Iris pigment epithelial cell (primary cell): ENCODE results near the gene AARSD1.
A peak's percentile ranks its signal among the peaks of the same experiment; 100 is the strongest.
"Not testable (repeated sequence)": the region's sequence is repeated elsewhere in the genome, so short reads cannot be mapped to it uniquely, and the experiment has no call there.

Experiments
- DNase-seq: peaks from one replicate; pipeline ENCODE4 v3.0.0-alpha.2; 2011; ENCODE audit warnings: low read depth

Gene AARSD1

DNA sequence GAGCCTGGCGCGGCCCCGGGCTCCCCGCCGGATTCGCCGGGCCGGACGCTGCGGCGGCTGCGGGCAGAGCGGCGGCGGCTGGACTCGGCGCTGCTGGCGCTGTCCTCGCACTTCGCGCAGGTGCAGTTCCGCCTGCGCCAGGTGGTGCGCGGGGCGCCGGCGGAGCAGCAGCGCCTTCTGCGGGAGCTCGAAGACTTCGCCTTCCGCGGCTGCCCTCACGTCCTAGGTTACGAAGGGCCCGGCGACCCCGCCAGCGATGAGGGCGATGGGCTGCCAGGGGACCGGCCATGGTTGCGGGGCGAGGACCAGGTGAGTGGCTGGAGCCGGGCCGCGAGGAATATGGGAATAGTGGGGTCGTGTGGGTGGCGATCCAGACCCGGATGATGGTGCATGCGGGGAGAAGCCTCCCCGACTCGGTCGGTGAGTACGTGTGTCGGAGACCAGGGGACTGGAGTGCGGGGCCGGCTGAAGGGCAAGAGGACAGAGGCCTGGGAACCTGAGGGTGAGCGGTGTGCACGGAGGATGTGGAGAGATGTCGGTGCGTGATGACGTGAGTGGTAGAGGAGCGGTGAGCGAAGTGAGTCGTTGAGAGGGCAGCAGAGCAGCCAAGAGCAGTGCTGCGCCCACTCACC is 16.6 kb upstream of the AARSD1 start:
- DNase-seq: peak; percentile 70

DNA sequence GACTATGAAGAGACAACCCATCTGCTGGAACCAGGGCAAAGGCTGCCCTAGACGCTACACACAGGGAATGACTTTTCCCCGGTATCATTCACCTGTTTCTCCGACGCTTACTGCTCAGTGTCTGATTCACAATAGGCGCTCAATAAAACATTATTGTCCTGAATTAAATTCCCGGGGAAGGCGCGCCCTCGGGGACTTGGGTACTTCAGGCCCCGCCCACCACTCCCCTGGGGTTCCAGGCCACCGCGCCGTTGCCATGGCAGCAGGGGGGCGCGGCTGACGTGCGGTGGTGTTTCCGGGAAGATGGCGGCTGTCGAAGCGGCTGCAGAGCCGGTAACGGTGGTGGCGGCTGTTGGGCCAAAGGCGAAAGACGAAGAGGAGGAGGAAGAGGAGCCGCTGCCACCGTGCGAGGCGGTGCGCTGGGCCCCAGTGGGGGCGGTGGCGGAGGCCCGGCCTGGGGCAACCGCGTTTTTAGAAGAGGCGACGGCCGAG is 16.1 kb upstream of the AARSD1 start, which contains the start of gene RUNDC1:
RUNDC1 (plus strand) TSS at position 292 of the 492 bp plus-strand sequence; CDS start at position 304, 12 bp downstream.
- DNase-seq: peak; percentile 85

DNA sequence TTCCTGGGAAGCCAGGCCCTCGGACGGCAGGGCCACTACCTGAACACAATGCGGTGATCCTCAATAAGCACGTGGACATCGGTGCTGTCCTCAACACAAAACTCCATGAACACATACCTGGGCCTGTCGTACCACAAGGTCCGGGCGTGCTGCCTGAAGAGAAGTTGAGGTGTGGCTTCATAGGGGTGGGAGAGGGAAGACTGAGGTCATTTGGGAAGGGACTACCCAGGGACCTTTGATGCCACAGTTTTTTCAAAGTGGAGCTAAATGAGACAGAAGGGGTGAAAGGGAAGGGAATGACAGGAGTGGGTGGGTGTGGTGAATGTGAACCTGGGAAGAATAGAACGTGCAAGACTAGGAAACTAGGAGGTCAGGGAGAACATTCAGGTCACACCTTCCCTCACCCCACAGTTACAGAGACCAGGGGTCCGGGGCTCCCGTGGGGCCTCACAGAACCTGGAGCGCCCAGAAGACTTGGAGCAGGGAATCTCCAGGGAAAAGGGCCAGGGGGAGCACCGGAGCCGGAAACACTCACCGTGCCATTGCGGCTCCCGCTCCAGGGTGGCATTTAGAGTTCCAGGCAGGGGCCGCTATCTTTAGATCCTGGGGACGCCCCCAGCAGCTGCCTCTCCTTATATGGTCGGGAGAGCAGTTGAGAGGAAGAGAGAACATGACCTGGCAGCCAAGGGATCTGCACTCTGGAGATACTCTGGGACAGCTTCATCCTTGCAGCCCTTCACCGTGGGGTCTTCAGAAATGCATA is 15.4 kb upstream of the AARSD1 start, which contains the start of gene PTGES3L:
PTGES3L (minus strand) TSS at position 570 of the 763 bp plus-strand sequence; CDS start at position 543, 27 bp downstream.
- peak; percentile 23 for DNase-seq

GRCh38 chr17:42975701-42976100 is 11.4 kb upstream of the AARSD1 start:
- not testable (repeated sequence) for DNase-seq

GRCh38 chr17:42975265-42975664 is 11.0 kb upstream of the AARSD1 start:
- no peak for DNase-seq

DNA sequence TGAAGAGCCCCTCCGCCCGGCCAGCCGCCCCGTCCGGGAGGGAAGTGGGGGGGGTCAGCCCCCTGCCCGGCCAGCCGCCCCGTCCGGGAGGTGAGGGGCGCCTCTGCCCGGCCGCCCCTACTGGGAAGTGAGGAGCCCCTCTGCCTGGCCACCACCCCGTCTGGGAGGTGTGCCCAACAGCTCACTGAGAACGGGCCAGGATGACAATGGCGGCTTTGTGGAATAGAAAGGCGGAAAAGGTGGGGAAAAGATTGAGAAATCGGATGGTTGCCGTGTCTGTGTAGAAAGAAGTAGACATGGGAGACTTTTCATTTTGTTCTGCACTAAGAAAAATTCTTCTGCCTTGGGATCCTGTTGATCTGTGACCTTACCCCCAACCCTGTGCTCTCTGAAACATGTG is 9.1 kb upstream of the AARSD1 start:
- not testable (repeated sequence) for DNase-seq

DNA sequence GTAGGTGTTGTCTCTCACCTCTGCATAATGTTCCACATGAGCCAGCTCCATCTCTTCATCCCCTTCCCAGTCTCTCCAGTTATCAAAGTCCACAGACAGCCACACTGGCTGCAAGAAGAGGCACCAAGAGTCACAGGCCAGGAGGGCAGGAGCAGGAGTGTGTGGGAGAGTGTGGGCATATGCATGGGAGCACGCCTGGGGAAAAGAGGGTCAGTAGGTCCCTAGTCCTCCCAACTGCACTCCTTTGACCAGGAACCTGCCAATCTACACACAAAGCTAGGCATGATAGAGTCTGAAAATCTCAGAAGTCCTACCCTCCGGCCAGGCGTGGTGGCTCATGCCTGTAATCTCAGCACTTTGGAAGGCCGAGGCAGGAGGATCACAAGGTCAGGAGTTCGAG is 7.3 kb upstream of the AARSD1 start:
- no peak for DNase-seq

DNA sequence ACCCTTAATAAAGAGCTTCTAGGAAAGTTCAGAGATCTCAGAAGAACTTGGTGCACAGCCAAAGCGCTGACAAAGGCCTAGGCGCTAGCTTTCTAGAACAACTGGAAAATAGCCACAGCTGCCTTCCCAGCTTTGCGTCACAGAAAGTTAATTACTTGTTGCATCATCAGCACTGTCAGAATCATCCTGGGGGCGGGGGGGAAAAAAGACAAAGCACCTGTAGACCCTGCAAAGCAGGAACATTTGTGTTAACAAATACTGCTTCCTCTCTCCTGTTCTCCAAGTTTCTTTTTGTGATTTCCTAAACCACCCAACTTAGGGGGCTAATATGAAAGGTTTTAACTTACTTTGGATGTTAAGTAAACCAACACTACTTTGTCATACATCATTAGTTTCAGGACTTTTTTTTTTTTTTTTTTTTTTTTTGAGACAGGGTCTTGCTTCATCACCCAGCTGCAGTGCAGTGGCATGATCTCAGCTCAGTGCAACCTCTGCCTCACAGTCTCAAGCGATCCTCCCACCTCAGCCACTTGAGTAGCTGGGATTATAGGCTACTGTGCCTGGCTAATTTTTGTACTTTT is 4.8 kb upstream of the AARSD1 start:
- peak; percentile 41 for DNase-seq

DNA sequence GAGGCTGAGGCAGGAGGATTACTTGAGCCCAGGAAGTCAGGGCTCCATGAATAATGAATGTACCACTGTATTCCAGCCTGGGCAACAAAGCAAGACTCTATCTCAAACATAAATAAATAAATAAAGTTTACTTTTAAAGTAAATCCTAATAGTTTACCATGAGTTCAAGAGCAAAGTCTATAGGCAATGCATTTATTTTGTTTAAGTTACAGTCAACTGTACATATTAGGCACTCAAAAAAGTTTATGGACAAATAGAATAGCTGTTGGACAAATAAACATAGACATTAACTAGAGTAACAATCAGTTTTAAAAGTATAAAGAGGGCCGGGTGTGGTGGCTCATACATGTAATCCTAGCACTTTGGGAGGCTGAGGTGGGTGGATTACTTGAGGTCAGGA is 3.7 kb upstream of the AARSD1 start:
- no peak for DNase-seq

DNA sequence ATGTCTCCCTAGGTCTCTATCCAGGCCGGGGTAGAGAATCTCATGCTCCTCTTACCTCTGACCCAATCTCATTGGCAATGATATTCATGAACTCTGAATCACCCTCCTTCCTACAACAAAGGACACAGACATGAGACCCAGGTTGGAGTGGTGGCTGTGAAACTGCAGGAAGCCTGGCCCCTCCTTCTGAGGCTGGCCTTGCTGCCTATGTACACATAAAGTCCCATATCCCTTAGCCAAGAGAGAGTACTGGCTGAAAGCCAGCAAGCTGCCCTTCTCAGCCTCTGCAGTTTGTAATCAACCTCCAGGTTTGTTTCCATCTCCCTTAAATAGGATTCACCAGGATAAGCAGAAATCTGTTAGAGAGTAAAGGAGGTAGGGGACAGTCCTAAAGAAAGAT is 10.6 kb downstream of the AARSD1 start:
- peak; percentile 16 for DNase-seq

DNA sequence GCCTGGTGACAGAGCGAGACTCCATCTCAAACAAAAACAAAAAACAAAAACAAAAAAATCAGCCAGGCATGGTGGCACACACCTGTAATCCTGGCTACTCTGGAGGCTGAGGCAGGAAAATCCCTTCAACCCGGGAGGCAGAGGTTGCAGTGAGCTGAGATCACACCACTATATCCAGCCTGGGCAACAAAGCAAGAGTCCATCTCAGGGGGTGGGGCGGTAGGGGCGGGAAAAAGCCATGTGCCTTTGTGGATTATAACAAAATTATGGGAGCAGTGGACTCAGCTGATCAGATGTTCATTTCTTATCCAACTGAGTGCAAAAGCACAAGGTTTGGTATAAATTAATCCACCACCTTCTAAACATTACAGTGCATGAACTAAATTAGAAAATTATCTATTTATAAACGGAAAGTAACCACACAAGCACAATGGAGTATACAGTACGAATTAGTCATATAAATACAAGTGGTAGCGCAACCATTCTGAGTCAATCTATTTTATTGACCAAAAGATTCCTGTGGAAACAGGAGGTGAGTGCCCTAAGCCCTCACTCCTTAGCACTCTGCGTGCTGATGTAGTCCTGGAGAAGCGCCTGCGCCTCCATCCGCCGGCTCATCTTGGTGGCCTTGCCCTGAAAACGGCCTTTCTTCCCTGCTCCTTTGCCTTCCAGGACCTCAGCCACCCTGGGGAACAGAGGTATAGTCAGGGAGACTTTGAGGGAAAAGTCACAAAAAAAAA is 14.0 kb downstream of the AARSD1 start:
- no peak for DNase-seq

DNA sequence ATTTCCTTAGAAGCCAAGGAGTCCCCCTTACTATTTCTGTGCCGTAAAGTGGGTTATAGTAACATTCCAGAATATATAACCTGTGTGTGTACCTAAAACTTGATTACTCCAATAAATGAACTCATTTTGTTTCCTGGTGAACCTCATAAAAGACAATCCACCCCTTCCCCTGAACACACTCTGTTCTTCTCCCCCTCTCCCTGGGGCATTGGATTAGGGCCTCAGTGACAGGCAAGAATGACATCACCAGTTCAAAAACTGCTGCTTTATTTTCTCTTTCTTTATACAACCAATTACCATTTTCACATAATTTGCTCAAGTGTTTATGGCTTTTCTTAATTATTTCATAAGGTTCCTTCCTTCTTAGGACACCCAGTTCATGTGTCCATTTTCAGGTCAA is 17.4 kb downstream of the AARSD1 start:
- no peak for DNase-seq

DNA sequence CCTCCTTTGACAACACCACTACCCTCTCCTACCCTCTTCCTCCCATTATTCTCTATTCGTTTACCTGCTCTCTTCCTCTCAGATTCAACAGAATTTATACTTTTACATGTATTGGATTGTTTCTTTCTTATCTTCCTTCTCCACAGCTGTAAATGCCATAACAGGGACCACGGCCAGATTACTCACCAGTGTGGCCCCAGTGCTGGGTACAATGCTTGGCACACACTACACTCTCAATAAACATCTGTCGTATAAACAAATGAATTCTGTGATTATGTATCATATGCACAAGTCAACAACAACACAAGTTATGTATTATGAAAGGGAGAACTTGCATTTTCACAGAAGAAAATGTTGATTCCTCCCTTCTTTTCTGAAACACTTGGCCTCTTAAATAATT is 20.0 kb downstream of the AARSD1 start:
- DNase-seq: no peak

DNA sequence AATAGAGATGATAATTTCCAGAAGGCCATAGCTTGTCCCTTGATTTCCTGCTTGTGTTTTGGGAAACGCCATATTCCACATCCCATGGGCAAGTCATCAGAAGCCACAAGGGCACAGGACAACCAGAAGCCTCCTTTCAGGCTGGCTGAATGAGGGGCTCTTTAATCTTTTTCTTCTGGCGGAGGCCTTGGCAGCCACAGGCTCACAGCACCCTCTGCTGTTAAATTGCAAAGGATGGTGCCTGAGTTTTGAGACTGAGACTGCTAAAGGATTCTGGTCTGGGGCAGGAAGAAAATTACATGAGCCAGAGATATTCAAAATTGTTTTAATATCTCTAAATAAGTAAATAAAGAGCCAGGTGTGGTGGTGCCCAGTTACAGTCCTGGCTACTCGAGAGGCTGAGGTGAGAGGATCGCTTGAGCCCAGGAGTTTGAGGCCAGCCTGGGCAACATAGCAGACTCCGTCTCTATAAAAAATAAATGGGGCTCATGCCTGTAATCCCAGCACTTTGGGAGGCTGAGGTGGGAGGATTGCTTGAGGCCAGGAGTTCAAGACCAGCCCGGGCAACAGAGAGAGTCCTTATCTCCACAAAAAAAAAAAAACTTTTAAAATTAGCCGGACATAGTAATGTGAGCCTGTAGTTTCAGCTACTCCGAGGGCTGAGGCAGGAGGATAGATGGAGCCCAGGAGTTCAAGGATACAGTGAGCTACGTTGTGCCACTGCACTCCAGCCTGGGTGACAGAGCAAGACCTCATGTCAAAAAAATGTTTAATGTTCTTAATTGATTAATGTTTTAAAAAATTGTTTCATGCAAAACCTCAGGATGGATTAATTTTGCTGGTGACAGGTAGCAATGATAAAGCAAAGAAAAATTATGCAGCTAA is 26.3 kb downstream of the AARSD1 start:
- peak; percentile 65 for DNase-seq

GRCh38 chr17:42929497-42929844 is 34.8 kb downstream of the AARSD1 start:
- no peak for DNase-seq

DNA sequence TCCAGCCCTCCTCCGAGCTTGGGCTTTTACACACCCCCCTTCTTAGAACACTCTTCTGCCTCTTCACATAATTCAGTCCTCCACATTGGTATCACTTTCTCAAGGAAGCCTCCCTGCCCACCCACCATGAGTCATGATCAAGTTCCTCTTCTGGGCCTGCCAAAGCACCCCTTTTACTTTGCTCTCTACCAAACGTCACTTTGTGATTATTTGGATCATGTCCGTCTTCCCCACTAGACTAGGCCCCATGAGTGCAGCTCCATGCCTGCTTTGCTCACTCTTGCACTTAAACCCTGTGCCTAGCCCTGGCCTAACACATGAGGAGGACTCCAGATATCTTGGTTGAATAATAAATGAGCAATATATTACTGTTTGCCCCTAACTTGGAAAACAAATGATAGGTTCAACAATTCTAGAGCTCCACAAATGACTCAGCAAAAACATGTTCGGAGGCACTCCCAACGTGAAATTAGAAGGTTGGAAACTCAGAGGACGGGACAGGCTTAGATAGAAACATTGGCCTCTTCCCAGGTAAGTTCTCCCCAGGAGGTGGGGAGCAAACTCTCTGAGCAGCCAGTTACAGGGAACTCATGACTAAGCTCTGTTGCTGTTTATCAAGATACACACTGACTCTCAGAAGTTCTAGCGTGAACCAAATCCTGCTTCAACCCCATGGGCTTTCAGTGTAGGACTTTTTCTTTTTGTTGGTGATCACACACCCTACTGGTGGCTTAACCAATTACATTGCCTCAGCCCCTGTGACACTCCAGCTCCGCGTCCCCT is 35.3 kb downstream of the AARSD1 start:
- DNase-seq: peak; percentile 85

DNA sequence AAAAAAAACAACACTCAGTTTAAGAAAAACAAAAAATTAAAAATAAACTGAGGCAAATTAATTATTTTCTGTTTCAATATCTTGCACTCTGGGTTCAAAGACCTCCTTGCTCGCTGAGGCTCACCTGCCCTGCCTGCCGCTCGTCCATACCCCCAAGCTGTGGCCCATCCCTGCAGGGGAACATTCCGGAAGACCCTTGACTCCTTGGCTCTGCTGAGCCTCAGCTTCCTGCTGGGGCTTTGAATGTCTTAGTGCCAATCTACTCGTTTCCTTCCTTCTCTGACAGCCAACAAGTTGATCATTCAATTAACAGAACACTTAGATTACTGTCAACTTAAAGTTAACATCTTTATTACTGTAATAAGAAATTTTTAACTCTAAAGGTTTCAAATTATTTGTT is 39.4 kb downstream of the AARSD1 start:
- no peak for DNase-seq

GRCh38 chr17:42923472-42923871 is 40.8 kb downstream of the AARSD1 start:
- not testable (repeated sequence) for DNase-seq

DNA sequence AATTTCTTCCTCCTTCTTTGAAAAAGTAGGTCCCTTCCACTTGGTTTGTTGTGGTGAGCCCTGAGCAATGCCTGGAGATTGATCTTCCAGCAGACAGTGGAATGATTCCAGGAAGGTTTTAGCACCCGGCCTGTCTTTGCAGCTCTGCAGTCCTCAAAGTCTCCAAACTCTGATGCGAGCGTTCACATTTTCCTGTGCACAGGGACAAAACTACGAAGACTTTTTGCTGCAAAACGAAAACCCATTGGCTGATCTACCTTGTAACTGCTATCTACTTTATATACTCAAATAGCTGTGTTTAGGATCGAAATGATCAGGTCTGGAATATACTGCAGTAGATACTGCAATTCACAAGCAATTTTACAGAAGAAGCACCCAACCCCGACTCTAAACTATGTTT is 42.0 kb downstream of the AARSD1 start:
- no peak for DNase-seq

DNA sequence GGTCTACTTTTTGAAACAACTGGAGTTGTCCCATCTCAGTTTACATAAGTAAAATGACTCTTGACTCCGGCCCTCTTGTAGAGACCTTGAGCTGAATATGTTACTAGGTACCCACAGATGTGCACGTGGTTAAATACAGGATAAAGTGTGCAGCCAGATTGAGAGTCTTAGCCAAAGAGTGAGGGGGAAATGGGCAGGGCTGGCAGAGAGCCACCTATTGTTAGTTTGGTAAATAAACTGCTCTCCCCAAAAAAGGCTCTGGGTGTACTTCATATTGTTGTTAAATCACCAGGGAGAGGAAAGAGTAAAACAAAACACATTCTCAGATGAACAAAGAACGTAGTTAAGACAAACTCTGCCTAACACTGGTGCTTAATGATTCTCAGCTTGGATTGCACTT is 43.3 kb downstream of the AARSD1 start:
- DNase-seq: no peak
